HEK293T (cell line): Measurements from ENCODE around the gene RAD23B.

Experiments used
- CTCF ChIA-PET: fragments of 350-600 bp; formaldehyde crosslinking; extraction: SDS; loops from one replicate; lab custom pipeline; 2021; ENCODE audit warnings: antibody characterized with exemption, inconsistent platforms; lab: Yijun Ruan, JAX
- POLR2A ChIA-PET: fragments of 350-600 bp; formaldehyde crosslinking; extraction: SDS; loops from one replicate; lab custom pipeline; 2020; ENCODE audit warnings: antibody characterized with exemption, inconsistent platforms; lab: Yijun Ruan, JAX
- DNase-seq: peaks from one replicate; pipeline ENCODE4 v3.0.0; 2012; ENCODE audit warnings: mixed read lengths; ENCODE audit errors: extremely low spot score
- ARNT ChIP-seq: fragments of 450-650 bp; IDR thresholded peaks from 2 replicates; pipeline ENCODE4 v1.6.1; 2017; ENCODE audit warnings: mild to moderate bottlenecking
- BHLHE40 ChIP-seq: fragments of 450-650 bp; IDR thresholded peaks from 2 replicates; pipeline ENCODE4 v1.6.1; 2016; ENCODE audit warnings: mild to moderate bottlenecking, moderate library complexity, borderline replicate concordance
- CTBP1 ChIP-seq: fragments of 450-650 bp; IDR thresholded peaks from 2 replicates; pipeline ENCODE4 v1.6.1; 2016; ENCODE audit warnings: borderline replicate concordance
- ELF4 ChIP-seq: fragments of 450-650 bp; IDR thresholded peaks from 2 replicates; pipeline ENCODE4 v1.6.1; 2017; ENCODE audit warnings: antibody characterized with exemption
- FOXA1 ChIP-seq: fragments of 450-650 bp; IDR thresholded peaks from 2 replicates; pipeline ENCODE4 v1.6.1; 2016; ENCODE audit warnings: mild to moderate bottlenecking
- FOXK2 ChIP-seq: fragments of 450-650 bp; IDR thresholded peaks from 2 replicates; pipeline ENCODE4 v1.6.1; 2016; ENCODE audit warnings: mild to moderate bottlenecking
- FOXM1 ChIP-seq: fragments of 450-650 bp; IDR thresholded peaks from 2 replicates; pipeline ENCODE4 v1.6.1; 2017; ENCODE audit warnings: mild to moderate bottlenecking, borderline replicate concordance
- HDGF ChIP-seq: fragments of 450-650 bp; IDR thresholded peaks from 2 replicates; pipeline ENCODE4 v1.6.1; 2017; ENCODE audit warnings: antibody characterized with exemption, borderline replicate concordance
- L3MBTL2 ChIP-seq: fragments of 450-650 bp; conservative IDR thresholded peaks from 2 replicates; pipeline ENCODE4 v1.6.1; 2016; ENCODE audit warnings: mild to moderate bottlenecking
- LEF1 ChIP-seq: fragments of 450-650 bp; IDR thresholded peaks from 2 replicates; pipeline ENCODE4 v1.6.1; 2017; ENCODE audit warnings: mild to moderate bottlenecking, borderline replicate concordance
- NFRKB ChIP-seq: fragments of 450-650 bp; IDR thresholded peaks from 2 replicates; pipeline ENCODE4 v1.6.1; 2016; ENCODE audit warnings: mild to moderate bottlenecking, moderate library complexity
- PKNOX1 ChIP-seq: fragments of 450-650 bp; IDR thresholded peaks from 2 replicates; pipeline ENCODE4 v1.6.1; 2016
- SP1 ChIP-seq: fragments of 450-650 bp; IDR thresholded peaks from 2 replicates; pipeline ENCODE4 v1.6.1; 2017
- SUZ12 ChIP-seq: fragments of 450-650 bp; IDR thresholded peaks from 2 replicates; pipeline ENCODE4 v1.6.1; 2016; ENCODE audit warnings: mild to moderate bottlenecking
- TARDBP ChIP-seq: fragments of 450-650 bp; IDR thresholded peaks from 2 replicates; pipeline ENCODE4 v1.6.1; 2016
- ZNF384 ChIP-seq: fragments of 450-650 bp; IDR thresholded peaks from 2 replicates; pipeline ENCODE4 v1.6.1; 2016

The RAD23B gene

GRCh38 chr9:107286057-107286456 is 3.0 kb downstream of the RAD23B start:
- no peak for TF ChIP-seq CTBP1
- TF ChIP-seq LEF1 = no peak
- no peak for TF ChIP-seq ZNF384
- TF ChIP-seq FOXM1 = no peak
- no peak for TF ChIP-seq HDGF
- no peak for TF ChIP-seq NFRKB
- no peak for TF ChIP-seq BHLHE40
- no peak for TF ChIP-seq FOXA1
- no peak for TF ChIP-seq SP1
- TF ChIP-seq TARDBP = no peak
- no peak for TF ChIP-seq FOXK2
- no peak for TF ChIP-seq ARNT
- TF ChIP-seq SUZ12 = no peak
- TF ChIP-seq PKNOX1 = no peak
- no peak for TF ChIP-seq ELF4
- TF ChIP-seq L3MBTL2 = no peak
- POLR2A ChIA-PET = interaction anchor here (0.7 kb wide), 1 partner anchor 66 kb away, joined by 3 read pairs; no protein-coding TSS in a partner anchor
- no peak for DNase-seq
- CTCF ChIA-PET = interaction anchor here (0.6 kb wide), 1 partner anchor 121 kb away, joined by 6 read pairs; no protein-coding TSS in a partner anchor

DNA sequence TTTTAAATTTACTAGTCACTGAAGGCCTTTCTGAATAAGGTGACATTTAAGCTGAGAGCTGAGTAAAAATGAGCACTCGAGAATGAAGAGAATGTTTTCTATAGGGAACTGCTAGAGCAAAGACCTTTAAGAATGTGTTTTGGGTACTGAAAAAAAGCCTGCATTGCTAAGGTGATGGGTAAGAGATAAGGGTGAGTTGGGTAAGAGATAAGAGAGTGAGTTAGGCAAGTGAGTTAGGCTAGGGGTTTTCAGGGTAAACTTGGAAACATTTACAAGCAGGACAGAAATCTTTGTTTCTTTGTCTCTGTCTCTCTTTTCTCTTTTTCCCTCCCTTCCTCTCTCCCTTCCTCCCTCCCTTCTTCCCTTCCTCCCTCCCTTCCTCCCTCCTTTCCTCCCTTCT is 5.6 kb downstream of the RAD23B start:
- ChIA-PET POLR2A (no interaction called here), CTCF (no interaction called here)
- TF ChIP-seq PKNOX1 (no peak), FOXA1 (no peak), SUZ12 (no peak), CTBP1 (no peak), HDGF (no peak), ARNT (no peak), FOXM1 (no peak), TARDBP (no peak), LEF1 (no peak), L3MBTL2 (no peak), FOXK2 (no peak), BHLHE40 (no peak)
- DNase-seq = no peak

DNA sequence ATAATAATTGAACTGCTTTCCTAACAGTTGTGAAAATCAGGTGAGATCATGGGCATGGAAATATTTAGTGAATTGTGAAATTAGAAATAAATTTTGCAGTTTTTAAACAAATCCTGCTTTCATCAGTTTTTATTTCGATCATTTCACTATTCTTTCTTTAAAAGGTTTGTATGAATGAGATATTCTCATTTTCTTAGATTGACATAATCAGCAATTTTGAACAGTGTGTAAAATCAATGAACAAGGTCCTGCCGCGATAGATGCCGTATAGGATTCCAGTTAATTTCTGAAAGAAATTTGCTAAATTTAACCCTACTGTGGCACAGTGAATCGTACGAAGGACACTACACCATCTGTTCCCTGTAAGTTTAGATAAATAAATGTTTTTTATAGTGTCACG is 7.5 kb downstream of the RAD23B start:
- POLR2A ChIA-PET = no interaction called here
- CTCF ChIA-PET = no interaction called here
- DNase-seq = no peak
- no peak for TF ChIP-seq SP1
- TF ChIP-seq ZNF384 = no peak
- TF ChIP-seq HDGF = no peak
- no peak for TF ChIP-seq L3MBTL2
- no peak for TF ChIP-seq SUZ12
- no peak for TF ChIP-seq CTBP1

DNA sequence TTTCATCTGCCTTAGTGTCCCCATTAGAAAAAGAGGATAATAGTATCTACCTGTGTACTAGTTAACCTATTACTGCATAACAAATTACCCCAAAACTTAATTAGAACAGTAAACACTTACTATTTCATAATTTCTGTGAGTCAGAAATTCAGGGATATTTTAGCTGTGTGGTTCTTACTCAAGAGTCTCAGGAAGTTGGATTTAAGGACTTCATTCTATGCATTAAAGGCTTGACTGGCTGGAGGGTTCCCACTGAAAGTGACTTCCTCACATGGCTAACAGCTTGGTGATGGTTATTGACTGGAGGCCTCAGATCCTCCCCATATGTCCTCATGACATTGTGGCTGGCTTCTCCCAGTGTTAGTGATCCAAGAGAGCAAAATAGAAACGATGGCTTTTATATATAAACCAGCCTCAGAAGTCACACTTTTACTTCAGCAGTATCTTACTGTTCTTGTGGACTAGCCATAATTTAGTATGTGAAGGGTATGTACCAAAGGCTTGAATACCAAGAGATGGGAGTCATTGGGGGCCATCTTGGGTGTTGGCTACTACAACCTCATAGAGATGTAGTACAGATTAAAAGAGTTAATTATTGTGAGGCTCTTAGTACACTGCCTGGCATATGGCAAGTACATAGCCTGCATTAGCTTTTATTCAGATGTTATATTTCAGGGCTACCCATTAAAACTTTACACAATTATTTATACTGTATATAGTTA is 9.9 kb downstream of the RAD23B start:
- DNase-seq = no peak
- ChIA-PET CTCF (no interaction called here), POLR2A (interaction anchor here (1.9 kb wide), 1 partner anchor 10 kb away, joined by 5 read pairs; the partner anchor contains the start of gene RAD23B)
- no peak for TF ChIP-seq ZNF384
- TF ChIP-seq SUZ12 = no peak
- no peak for TF ChIP-seq FOXA1
- no peak for TF ChIP-seq BHLHE40

DNA sequence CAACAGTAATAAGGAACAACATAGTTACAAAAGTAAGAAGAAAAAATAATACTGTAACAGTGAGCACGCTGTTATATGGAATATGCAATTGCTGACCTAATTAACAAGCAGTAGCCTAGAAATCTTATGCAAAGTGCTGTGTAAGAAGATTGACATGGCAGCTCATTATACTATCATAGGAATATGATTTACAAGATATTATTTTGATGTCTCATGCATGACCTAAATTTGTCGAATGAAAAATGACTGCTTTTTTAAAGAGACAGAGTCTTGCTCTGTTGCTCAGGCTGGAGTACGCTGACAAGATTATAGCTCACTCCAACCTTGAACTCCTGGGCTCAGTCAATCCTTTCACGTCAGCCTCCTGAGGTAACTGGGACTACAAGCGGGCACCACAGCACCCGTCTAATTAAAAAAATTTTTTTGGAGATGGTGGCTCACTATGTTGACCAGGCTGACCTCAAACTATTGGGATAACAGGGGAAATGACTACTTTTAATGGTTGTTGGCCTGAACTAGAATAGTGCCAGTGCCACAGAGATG is 10.5 kb downstream of the RAD23B start:
- ChIA-PET CTCF (no interaction called here), POLR2A (interaction anchor here (1.9 kb wide), 1 partner anchor 10 kb away, joined by 5 read pairs; the partner anchor contains the start of gene RAD23B)
- no peak for DNase-seq
- TF ChIP-seq SP1 = no peak
- TF ChIP-seq HDGF = no peak
- no peak for TF ChIP-seq FOXK2
- no peak for TF ChIP-seq ZNF384
- TF ChIP-seq LEF1 = no peak
- no peak for TF ChIP-seq NFRKB
- no peak for TF ChIP-seq FOXM1
- no peak for TF ChIP-seq PKNOX1
- no peak for TF ChIP-seq ELF4
- TF ChIP-seq ARNT = no peak
- TF ChIP-seq CTBP1 = no peak
- TF ChIP-seq TARDBP = no peak
- no peak for TF ChIP-seq SUZ12
- TF ChIP-seq L3MBTL2 = no peak
- TF ChIP-seq FOXA1 = no peak
- no peak for TF ChIP-seq BHLHE40

GRCh38 chr9:107294756-107295155 is 11.7 kb downstream of the RAD23B start:
- DNase-seq = no peak
- POLR2A ChIA-PET = no interaction called here
- TF ChIP-seq BHLHE40 (no peak), NFRKB (no peak), L3MBTL2 (no peak), SP1 (no peak), ELF4 (no peak), FOXM1 (no peak), ARNT (no peak), FOXK2 (no peak), TARDBP (no peak), PKNOX1 (no peak), ZNF384 (no peak), CTBP1 (no peak), FOXA1 (no peak), LEF1 (no peak), HDGF (no peak), SUZ12 (no peak)
- CTCF ChIA-PET = no interaction called here
